ELF-1 (cell line): Measurements from ENCODE around the gene PLIN1.

Experiments used
- DNase-seq: peaks from one replicate; pipeline ENCODE4 v3.0.0-alpha.2; 2016; ENCODE audit warnings: low read depth, low spot score

Gene PLIN1

GRCh38 chr15:89628806-89629715, 50.1 kb downstream of the PLIN1 start:
- no peak for DNase-seq

- peak; percentile 17 for DNase-seq
Measured at GRCh38 chr15:89628301-89628700, 50.9 kb downstream of the PLIN1 start.

GRCh38 chr15:89627256-89627970, 51.8 kb downstream of the PLIN1 start:
- no peak for DNase-seq

- no peak for DNase-seq
Measured at GRCh38 chr15:89625716-89626115, 53.5 kb downstream of the PLIN1 start.

- DNase-seq, result no peak
Measured at GRCh38 chr15:89623165-89623564, 56.0 kb downstream of the PLIN1 start.

- no peak for DNase-seq
Measured at GRCh38 chr15:89621547-89621946, 57.6 kb downstream of the PLIN1 start.

GRCh38 chr15:89616228-89616627, 62.9 kb downstream of the PLIN1 start:
- DNase-seq, result no peak

GRCh38 chr15:89615135-89615534, 64.0 kb downstream of the PLIN1 start:
- no peak for DNase-seq
